GM18511 (cell line): ENCODE measurements around the gene EML2.
"Not testable (repeated sequence)": the region's sequence is repeated elsewhere in the genome, so short reads cannot be mapped to it uniquely, and the experiment has no call there.

Experiments
- ATAC-seq: cut with Tn5 transposase; IDR thresholded peaks from one replicate; pipeline ENCODE4 v1.9.1; 2021; ENCODE audit warnings: mild to moderate bottlenecking, moderate library complexity; ENCODE audit not compliant: unreplicated experiment

Gene EML2

DNA sequence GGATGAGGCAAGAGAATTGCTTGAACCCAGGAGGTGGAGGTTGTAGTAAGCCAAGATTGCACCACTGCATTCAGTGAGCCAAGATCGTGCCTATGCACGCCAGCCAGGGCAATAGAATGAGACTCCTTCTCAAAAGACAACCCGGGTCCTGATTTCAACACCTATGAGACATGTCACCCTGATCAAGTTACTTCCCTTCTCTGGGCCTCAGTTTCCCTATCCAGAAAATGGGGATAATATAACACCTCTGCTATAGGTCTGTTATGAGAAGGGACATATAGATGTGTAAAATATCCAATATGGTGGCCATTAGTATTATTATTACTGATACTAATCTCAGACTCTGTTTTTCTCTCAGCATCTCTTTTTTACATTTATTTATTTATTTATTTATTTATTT lies 15.9 kb upstream of the EML2 start:
- ATAC-seq: no peak

DNA sequence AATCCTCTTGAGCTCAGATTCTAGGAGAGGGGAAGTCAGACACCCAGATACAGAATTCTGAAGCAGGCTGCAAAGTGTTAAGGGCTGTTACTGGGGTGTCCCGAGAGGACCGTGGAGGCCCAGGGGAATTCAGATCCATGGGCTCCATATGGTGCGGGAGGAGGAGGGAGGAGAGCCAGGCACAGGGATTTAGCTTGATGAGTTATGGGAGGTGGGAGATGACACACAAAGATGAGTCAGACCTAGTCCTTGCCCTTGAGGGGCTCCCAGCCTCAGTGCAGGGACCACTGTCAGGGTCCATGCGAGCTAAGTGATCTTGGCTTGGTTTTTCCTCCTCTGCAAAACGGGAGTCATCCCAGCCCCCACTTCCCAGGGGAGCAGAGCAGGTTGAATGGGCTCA lies 14.4 kb upstream of the EML2 start:
- no peak for ATAC-seq

DNA sequence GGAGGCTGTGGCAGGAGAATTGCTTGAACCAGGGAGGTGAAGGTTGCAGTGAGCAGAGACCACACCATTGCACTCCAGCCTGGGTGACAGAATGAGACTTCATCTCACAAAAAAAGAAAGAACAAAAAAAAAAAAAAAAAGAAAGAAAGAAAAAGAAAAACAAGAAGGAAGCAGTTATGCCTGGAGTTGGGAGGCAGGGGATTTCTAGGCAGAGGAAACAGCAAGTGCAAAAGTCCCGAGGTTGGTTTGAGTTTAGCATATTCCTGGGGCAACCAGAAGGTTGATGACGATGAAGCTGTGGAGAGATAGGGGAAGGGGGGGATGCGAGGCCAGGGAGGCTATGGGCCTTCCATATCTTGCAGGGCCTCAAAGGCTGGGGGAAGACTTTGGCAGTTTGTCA lies 11.5 kb upstream of the EML2 start:
- ATAC-seq: no peak

DNA sequence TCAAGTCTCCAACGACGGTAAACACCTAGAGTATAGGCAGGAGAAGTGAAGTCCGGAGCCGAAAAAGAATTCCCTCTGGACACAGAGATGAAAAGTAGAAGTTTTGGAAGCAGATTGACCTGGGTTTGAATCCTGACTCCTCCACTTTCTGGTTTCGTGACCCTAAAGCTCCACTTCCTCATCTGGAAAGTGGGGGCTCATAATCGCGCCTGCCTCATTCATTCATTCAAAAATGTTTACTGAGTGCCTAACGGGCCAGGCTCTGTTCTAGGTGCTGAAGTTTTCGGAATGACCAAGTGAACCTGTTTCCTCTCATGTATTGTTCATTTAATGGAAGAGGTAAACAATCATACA lies 7.1 kb upstream of the EML2 start:
- no peak for ATAC-seq

DNA sequence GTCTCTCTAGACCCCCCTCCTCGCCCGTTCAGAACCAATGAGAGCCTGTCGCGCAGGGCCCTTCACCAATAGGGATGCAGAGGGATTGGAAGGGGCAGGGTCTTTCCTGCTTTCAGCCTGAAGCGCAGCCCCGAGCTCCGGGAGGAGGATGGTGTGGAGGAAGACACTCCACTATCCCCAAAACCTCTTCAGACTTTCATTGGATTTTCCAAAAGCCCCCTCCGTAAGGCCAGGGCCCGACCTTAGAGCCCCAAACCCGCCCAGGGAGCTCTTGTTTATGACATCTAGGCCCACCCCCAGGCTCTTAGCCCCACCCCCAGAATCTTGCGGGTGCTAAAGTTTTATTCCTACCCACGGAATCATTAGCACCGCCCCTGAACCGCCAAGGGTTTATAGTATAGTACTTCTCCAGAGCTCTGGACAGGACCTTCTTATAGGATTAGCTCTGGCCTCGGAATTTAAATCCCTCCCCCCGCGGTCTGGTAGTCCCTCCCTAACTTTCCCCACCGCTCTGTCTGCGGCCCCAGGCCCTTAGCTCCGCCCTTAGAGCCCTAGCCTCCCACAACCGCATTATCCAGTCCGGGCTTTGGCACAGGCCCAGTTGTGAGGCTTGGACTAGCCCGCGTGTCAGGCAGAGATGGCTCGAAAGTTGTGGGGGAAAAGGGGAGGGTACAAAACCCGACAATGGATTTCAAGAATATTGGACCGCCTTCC lies 6.6 kb upstream of the EML2 start:
- peak; percentile 41 for ATAC-seq

DNA sequence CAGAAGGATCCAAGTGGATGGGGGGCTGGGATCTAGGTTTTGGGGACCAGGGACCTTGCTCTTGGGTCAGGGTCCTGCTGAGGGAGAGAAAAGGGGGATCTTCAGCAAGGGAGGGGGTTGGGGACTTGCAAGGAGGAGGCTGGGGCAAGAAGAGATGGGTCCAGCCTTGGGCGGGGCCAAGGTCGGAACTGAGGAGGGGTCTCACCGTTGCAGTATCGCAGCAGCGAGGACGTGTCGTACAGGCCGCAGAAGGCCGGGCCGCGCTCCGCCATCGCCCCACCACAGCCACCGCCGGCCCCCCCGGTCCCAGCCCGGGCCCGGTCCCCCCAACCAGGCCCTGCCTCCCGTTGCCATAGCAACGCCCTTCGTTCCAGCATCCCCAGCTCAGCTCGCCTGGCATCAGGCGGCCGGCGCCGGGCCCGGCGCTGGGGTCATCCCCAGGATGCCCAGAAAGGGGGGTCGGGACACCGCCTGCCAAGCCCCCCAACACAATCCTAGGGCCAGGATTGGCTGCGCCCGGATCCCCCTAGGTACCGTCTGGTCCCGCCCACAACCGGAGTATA lies 6.0 kb upstream of the EML2 start:
- no peak for ATAC-seq

DNA sequence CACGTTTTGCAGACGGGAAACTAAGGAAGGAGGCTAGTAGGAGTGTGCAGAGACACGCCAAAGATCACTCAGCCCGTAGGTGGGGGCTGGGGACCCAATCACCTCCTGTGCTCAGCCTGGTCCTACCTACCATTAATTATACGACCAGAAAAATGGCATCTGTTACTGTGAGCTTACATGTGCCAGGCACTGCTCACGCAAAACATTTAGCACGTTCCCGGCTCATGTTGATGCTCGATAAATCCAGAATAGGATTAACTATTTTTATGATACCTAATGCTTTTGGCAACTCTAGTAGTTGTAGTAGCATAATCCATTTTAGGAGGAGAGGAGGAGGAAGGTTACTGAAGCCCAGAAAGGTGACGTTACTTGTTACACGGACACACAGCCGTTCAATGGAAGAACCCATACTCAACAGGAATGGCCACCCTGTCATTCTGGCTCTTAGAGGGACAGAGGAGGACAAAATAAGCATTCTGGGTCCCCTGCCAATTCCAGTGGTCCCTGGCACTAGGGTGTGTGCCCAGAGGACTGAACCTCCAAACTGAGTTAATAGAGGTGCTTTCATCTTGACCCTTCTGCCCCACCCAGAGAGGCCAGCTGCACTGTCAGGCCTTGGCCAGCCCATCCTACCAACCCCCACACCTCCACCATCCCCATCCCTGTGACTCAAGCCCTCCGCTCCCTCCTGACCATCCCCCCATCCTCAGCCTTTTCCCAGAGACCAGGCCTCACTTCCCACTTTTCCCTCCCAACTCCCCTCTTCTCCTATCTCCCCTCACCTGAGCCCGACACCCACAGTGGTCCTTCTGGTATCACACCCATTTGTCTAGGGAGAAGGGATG lies 5.0 kb upstream of the EML2 start:
- no peak for ATAC-seq

DNA sequence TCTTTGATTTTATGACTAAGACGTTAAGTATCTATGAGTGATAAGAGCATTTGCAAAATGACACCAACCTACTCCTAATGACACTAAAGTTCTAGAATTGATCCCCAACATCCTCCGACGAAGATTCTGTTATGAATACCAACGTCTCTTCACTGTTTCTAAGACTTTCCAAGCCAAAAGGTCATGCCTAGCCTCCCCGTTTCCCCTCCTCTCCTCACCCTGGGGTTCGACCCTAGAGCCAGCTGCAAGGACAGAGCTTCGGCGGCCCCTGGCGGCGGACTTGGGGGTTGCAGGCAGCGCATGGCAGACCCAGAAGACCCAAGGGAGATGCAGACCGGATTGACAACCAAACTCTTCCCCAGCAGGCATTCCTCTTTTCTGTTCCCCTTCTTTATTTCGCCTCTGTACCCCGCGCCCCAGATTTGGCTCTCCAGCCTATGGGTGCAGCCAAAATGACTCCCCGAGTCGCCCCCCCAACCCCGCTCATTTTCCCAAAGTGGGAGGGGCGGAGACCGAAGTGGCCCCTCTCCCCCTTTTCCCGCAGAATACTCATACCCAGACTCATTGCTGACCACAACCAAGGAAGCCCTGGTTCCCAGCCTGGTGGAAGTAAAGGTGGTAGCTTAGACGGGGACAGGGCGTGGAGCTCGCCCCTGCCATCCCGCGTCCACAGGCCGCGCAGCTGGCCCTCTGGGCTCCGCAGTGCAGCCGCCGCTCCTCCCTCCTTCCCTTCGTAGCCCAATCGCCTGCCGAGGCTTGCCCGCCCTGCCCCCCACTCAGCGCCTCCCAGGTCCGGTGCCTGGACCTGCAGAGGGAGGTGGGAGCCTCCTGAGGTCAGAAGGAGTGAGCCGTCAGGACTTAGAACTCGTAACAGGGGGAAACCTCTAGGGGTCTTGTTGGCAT lies 4.1 kb upstream of the EML2 start:
- ATAC-seq: no peak

DNA sequence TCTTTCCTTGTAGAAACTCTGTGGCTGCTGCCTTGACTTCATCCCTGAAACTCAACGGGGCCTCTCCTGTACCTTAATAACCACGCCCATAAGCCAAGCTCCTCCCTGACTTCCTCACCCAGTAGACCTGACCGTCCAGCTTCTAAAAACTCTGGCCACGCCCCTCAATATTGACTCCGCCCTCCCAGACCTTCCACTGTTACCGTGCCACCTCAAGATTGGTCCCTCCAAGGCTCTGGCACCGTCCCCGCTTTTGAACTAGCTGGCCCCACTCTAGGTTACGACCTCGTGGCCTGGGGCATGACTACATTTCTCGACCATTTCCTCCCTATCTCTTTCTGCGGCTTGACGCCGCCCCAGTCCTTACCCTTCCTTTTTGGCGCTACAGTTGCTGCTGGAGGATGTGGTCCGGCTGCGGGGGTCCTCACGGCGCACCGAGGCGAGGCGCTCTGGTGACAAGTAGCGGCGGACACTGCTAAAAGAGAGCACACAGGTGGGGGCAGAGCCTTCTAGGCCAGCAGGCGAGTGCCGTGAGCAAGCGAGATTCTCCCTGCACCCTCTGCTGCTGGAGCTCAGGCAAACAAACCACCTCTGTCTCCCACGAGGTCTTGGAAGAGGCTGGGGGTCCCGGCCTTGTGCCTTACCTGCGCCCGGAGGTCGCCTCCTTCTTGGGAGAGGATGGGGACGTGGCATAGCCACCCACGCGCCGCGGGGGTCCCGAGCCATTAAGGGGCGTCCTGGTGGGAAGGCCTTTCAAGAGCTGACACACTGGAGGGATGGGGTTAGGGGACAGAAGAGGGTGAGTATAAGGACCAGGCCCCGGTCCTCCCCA lies 2.3 kb upstream of the EML2 start:
- peak; percentile 40 for ATAC-seq

DNA sequence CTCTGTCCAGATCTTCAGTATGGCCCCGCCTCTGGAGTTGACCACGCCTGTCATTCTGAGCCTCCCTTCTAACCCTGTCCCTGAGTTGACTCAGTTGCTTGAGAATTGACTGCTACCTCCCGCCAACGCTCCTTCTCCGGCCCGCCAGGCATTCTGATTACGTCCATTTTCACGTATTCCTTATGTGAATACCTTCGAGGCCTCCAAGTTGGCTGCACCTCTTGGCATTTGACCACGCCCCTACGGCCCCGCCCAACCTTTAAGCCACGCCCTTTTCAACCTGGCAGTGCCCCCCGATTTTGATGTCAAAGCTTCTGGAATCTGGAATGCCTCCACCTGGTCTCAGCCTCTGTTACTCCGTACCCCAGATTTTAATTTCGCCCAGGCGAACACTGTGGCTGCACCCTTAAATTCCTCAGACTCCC lies 1.7 kb upstream of the EML2 start:
- no peak for ATAC-seq

DNA sequence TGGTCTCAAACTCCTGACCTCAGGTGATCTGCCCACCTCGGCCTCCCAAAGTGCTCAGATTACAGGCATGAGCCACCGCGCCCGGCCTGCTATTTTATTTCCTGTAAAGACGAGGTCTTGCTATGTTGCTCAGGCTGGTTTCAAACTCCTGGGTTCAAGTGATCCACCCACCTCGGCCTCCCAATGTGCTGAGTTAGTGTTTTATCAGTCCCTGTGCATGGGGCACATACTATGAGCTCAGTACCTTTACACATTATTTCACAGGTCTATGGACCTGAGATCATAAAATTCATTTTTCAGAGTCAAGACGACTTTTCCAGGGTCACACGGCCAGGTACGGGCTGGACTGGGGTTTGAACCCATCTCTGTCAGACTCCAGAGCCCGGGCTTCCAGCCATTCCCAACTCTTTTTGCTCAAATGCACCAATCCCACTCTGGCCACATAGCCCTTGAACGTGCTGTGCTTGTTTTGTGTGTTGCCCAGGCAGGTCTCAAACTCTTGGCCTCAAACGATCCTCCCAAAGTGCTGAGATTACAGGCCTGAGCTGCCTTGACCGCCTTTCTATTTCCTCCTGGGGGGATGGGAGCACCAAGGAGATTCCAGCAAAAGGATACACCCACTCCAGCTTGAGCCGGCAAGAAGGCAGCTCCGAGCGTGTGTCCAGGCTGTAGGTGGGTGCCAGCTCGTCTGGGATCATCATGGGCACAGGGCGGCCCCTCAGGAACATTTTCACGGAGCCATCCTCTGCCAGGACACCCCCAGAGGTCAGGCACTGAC lies 1.1 kb downstream of the EML2 start:
- ATAC-seq: no peak

DNA sequence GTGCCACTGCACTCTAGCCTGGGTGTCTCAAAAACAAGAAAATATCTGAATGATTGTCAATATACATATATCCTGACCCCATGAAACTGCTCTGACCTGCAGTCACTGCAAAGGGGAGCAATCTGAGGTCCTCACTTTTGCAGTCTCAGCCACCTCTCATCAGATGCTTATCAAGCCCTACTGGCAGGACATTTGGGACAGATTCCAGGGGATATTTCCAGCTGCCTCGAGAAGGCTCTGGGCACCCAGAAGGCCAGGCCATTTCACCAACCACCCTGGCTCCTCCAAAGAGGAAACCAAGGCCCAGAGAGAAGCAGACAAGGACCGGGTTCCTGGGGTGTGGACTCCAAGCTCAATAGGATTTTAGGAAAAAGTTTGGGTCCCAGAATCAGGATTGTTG lies 2.3 kb downstream of the EML2 start:
- no peak for ATAC-seq

DNA sequence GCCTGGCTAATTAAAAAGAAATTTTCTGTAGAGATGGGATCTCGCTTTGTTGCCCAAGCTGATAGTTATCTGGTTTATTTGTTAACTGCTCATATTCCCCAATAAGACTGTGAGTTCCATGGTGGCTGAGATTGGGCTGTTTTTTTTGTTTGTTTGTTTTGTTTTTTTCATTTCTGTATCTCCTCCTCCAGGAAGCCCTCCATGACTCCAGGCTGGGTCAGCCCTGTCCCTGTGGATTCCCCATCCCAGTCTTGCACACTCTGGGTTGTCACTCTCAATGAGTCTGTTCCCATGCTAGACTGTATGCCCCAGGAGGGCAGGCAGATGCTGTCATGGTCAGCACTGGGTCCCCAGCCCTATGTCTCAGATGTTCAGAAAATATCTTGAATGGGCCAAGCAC lies 2.9 kb downstream of the EML2 start:
- ATAC-seq: no peak

DNA sequence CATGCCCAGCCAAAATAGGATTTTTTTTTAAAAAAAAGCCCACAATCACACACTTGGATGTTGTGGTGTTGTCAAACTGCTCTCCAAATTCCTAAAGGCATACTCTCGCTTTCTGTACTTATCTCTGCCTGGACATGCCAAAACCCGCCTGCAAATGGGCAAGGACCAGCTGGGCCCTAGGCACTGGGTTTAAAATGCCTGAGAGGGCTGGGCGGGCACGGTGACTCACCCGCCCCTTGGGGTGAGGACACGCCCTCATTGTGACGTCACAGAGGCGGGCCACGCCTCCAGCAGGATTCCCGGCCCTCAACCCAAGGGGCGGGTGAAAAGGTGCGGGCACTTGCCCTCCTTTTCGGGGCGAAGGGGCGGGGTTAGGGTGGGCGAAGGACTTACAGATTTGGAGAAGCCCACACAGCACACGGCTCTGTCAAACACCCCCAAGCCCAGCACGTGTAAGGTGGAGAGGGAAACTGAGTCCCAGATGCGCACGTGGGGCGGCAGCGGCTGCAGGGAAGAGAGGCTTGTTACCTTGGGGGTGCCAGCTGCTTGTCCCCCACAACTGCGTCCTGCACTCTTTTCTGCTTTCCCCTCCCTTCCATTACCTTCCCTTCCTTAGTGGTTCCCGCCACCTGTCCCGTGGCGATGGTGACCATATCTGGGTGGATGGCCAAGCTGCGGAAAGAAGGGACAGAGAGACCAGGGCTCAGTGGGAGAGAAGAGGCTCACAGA lies 6.6 kb downstream of the EML2 start:
- no peak for ATAC-seq

DNA sequence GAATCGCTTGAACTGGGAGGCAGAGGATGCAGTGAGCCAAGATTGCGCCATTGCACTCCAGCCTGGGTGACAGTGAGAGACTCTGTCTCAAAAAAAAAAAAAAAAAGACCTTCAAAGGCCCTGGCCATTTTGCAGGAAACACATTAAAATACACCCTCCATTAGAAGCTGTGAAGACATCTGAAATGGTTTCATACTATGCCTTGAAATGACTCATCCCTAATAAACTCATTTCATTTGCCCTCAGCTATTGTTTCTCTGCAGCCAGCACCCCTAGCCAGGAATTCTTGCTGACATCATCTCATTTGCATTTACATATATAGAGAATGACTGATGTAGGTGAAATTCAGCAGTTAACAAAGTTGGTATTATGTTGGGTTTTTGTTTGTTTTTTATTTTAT lies 8.7 kb downstream of the EML2 start:
- no peak for ATAC-seq

DNA sequence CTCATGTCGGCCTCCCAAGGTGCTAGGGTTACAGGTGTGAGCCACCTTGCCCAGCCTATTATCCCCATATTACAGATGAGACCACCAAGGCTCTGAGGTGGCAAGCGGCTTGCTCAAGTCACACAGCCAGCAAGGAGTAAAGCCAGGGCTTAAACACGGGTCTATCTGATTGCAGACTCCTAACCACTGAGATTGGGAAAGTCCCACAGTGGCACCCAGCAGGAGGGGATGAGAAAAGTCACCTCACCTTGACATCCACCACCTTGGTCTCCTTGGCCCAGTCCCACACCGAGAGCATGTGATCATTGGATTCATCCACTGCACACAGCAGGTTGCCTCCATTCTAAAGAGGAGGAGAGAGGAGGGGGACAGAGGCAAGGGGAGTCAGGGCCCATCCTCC lies 9.5 kb downstream of the EML2 start:
- ATAC-seq: no peak

DNA sequence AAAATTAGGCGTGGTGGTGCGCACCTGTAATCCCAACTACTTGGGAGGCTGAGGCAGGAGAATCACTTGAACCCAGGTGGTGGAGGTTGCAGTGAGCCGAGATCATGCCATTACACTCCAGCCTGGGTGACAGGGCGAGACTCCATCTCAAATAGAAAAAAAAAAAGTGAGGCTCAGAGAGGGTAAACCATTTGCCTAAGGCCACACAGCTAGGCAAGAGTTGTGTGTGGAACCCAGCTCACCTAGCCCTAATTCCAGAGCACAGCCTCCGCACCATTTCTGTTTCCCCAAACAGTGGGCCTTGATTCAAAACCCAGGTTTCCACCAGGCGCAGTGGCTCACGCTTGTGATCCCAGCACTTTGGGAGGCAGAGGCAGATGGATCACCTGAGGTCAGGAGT lies 11.0 kb downstream of the EML2 start:
- ATAC-seq: not testable (repeated sequence)

DNA sequence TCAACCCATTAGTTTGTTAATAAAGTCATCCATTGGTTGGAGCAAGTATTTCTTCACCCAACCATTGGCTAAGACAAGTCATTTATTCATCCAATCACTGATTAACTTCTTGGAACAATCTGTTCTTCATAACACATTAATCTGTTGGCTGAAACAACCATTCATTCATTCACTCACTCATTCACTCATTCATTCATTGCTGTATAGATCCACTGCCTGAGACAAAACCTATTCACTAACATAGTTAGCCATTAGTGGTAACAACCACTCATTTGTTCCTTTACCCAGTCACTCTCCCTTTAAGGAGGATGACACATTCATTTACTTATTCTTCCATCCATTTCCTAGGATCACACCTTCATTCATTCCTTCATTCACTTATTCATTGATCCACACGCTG lies 15.2 kb downstream of the EML2 start:
- no peak for ATAC-seq

DNA sequence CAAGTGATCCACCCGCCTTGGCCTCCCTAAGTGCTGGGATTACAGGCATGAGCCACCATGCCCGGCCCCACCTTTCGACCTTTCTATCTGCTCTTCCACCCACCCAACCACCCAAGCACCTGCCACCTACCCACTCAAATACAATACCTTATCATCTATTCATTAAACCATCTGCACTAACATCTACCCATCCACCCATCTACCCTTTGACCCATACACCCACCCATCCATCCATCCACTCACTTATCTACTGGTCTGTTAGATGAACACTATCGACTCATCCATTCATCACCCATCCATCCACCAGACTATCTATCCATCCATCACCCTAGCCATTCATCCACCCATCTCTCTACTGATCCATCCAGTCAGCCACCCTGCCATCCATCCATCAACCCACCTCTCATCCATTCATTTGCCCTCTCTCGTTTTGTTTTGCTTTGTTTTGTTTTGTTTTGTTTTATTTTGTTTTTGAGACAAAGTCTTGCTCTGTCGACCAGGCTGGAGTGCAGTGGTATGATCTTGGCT lies 17.2 kb downstream of the EML2 start:
- ATAC-seq: no peak
